Spleen (tissue), 11 donors: ENCODE measurements around the gene ZC3H13. TPM values are rescaled to one million over a fixed set of nuclear protein-coding genes. Genes with fewer than 3 reads are reported as not detected.
A peak's percentile ranks its signal among the peaks of the same experiment; 100 is the strongest.

Source experiments
- DNase-seq: peaks from one replicate; pipeline ENCODE4 v3.0.0-alpha.2; 2020
- H3K27ac ChIP-seq, 8 donors: fragments of 200-600 bp; sonication (generic) in 7 of 8; 1 replicate in 4 of 8; 2 replicates in 4 of 8; pipeline versions ENCODE4 v1.5.0 to v1.8.0; 2016 to 2021; ENCODE audit warnings: inconsistent platforms in 4 of 8, mild to moderate bottlenecking in 4 of 8, moderate library complexity in 1 of 8
- H3K27me3 ChIP-seq, 7 donors: fragments of 200-600 bp; sonication (generic) in 6 of 7; replicated peaks in 1 of 7; 1 replicate in 4 of 7; 2 replicates in 3 of 7; pipeline versions ENCODE4 v1.5.0 to v1.8.0; 2016 to 2021; ENCODE audit warnings: inconsistent platforms in 3 of 7, mild to moderate bottlenecking in 1 of 7
- H3K36me3 ChIP-seq, 6 donors: fragments of 200-600 bp; sonication (generic) in 5 of 6; 1 replicate in 4 of 6; 2 replicates in 2 of 6; pipeline versions ENCODE4 v1.5.0 to v1.8.0; 2016 to 2021; ENCODE audit warnings: inconsistent platforms in 2 of 6
- H3K4me1 ChIP-seq, 6 donors: fragments of 200-600 bp; sonication (generic) in 5 of 6; 1 replicate in 3 of 6; 2 replicates in 3 of 6; pipeline versions ENCODE4 v1.5.0 to v1.8.0; 2016 to 2021; ENCODE audit warnings: inconsistent platforms in 3 of 6
- H3K4me3 ChIP-seq, 8 donors: fragments of 200-600 bp; sonication (generic) in 7 of 8; 1 replicate in 4 of 8; 2 replicates in 4 of 8; pipeline versions ENCODE4 v1.5.0 to v1.8.0; 2016 to 2021; ENCODE audit warnings: inconsistent platforms in 4 of 8, mild to moderate bottlenecking in 4 of 8, moderate library complexity in 2 of 8
- H3K9me3 ChIP-seq, 8 donors: fragments of 200-600 bp; sonication (generic) in 7 of 8; 1 replicate in 4 of 8; 2 replicates in 4 of 8; pipeline versions ENCODE4 v1.5.0 to v1.8.0; 2016 to 2021; ENCODE audit warnings: inconsistent platforms in 4 of 8
- CTCF ChIP-seq, 11 experiments: fragments of 200-600 bp in 7 of 11; fragments of 450-650 bp in 4 of 11; sonication (generic) in 4 of 11; IDR thresholded peaks in 8 of 11; conservative IDR thresholded peaks in 3 of 11; 1 replicate in 7 of 11; 2 replicates in 4 of 11; pipeline versions ENCODE4 v1.4.0 to v1.8.0; 2016 to 2021; ENCODE audit warnings: antibody characterized with exemption in 11 of 11, inconsistent platforms in 4 of 11, mild to moderate bottlenecking in 1 of 11
- POLR2A ChIP-seq, 3 donors: fragments of 450-650 bp; IDR thresholded peaks; one replicate each; pipeline ENCODE4 v1.5.1; 2017; ENCODE audit warnings: antibody characterized with exemption in 3 of 3, mild to moderate bottlenecking in 1 of 3
- POLR2AphosphoS5 ChIP-seq, 3 donors: sonication (generic); formaldehyde crosslinking; IDR thresholded peaks; one replicate each; pipeline ENCODE4 v1.5.1; 2017; ENCODE audit warnings: antibody characterized with exemption in 3 of 3
- WGBS, 5 donors: extraction: QIAGEN DNeasy Blood & Tissue Kit in 3 of 5; methylation state at CpG; one replicate each; pipeline versions ENCODE4 v1.1.5 to v1.1.7; 2013 to 2018; 5-methylcytosine and 5-hydroxymethylcytosine counted together
- intact Hi-C: fragments of 100-400 bp; cut with DNase I; formaldehyde crosslinking; loops from one replicate; pipeline ENCODE4 v1.15.0; 2023; ENCODE audit warnings: low total_unique reads
- polyA plus RNA-seq, 3 donors: library from polyadenylated mRNA; stranded (reverse); fragments of 200-250 nt; gene quantifications; one replicate each; pipeline ENCODE4 v1.2.1, GENCODE V29; 2013
- total RNA-seq, 7 donors: library from RNA; depleted of rRNA in 3 of 7; stranded (reverse); fragments of >200 nt in 3 of 7; fragmentation: NEBNext Ultra II Directional in 4 of 7; extraction: Animal tissue kit (Norgen Biotek cat#: 25700) in 4 of 7; gene quantifications; one replicate each; pipeline versions ENCODE4 v1.1.0 to v1.2.1, GENCODE V29; 2016 to 2021
- donor health status: healthy with polysubstance abuse.
- donor health status: DM: no; HTN: no; CAD: no; lungs with moderate emphysema.
- donor health status: DM: no; HTN: no; CAD: no.
- donor health status: Bipolar disorder and iron deficiency.
- donor health status: healthy.
- donor health status: DM: no; HTN: no; CAD: no.
- donor health status: DM: yes; HTN: yes; CAD: no.

The ZC3H13 gene
- total and polyA plus RNA-seq, 10 donors = 7.9 to 61.2 (median 33.1) TPM

GRCh38 chr13:45951724-45952123 lies 100.8 kb downstream of the ZC3H13 start:
- TF ChIP-seq CTCF (IDR thresholded peaks at IDR 0.05 in 8 of 11, conservative IDR thresholded peaks at IDR 0.05 in 3 of 11) (no peak), POLR2A (IDR thresholded peaks at IDR 0.05) (no peak), POLR2AphosphoS5 (IDR thresholded peaks at IDR 0.05) (no peak)
- intact Hi-C loops = no loop called here

GRCh38 chr13:45951166-45951565 lies 101.4 kb downstream of the ZC3H13 start:
- peaks cover 0 to 20% (median 2%) of the 10 kb centered on the region in 6 donors for H3K36me3 ChIP-seq
- no peaks in the 10 kb centered on the region for H3K9me3 ChIP-seq
- intact Hi-C loops = no loop called here
- peaks cover 0 to 5% (median 0%) of the 10 kb centered on the region in 6 donors for H3K4me1 ChIP-seq
- peak overlapping the region in 1 of 8 donors; percentile 56 for H3K4me3 ChIP-seq
- no peak for DNase-seq
- TF ChIP-seq CTCF (IDR thresholded peaks at IDR 0.05 in 8 of 11, conservative IDR thresholded peaks at IDR 0.05 in 3 of 11) = no peak
- no peak for TF ChIP-seq POLR2A (IDR thresholded peaks at IDR 0.05)
- no peak for TF ChIP-seq POLR2AphosphoS5 (IDR thresholded peaks at IDR 0.05)
- no peaks in the 10 kb centered on the region for H3K27me3 ChIP-seq
- H3K27ac ChIP-seq = peak overlapping the region in 7 of 8 donors; percentile 45 to 88 (median 72)

More at GRCh38 chr13:45951724-45952123, 100.8 kb downstream of the ZC3H13 start:
- peak overlapping the region in 5 of 8 donors; percentile 45 to 88 (median 78) for H3K27ac ChIP-seq
- peaks cover 0 to 5% (median 0%) of the 10 kb centered on the region in 6 donors for H3K4me1 ChIP-seq
- peak overlapping the region in 1 of 8 donors; percentile 15 for H3K4me3 ChIP-seq
- H3K27me3 ChIP-seq = no peaks in the 10 kb centered on the region
- H3K9me3 ChIP-seq = no peaks in the 10 kb centered on the region
- H3K36me3 ChIP-seq = peaks cover 0 to 26% (median 7%) of the 10 kb centered on the region in 6 donors
- 95 to 99% (median 96%) methylated on average over 3 of the region's 3 CpGs for WGBS, 5 donors
- no peak for DNase-seq

- H3K4me3 ChIP-seq = peak overlapping the region in 2 of 8 donors; percentile 1 to 56
- intact Hi-C loops = no loop called here
- H3K27ac ChIP-seq = peak overlapping the region in 7 of 8 donors; percentile 45 to 88 (median 72)
- H3K4me1 ChIP-seq = peaks cover 0 to 5% (median 0%) of the 10 kb centered on the region in 6 donors
- H3K9me3 ChIP-seq = no peaks in the 10 kb centered on the region
- H3K27me3 ChIP-seq = no peaks in the 10 kb centered on the region
- peaks cover 0 to 13% (median 0%) of the 10 kb centered on the region in 6 donors for H3K36me3 ChIP-seq
- 55 to 74% (median 71%) methylated on average over 4 of the region's 4 CpGs for WGBS, 5 donors
- TF ChIP-seq POLR2AphosphoS5 (IDR thresholded peaks at IDR 0.05) = peak in 1 of 3 donors; percentile 48
- TF ChIP-seq CTCF (IDR thresholded peaks at IDR 0.05 in 8 of 11, conservative IDR thresholded peaks at IDR 0.05 in 3 of 11) = no peak
- TF ChIP-seq POLR2A (IDR thresholded peaks at IDR 0.05) = no peak
- DNase-seq = no peak
These were observed 102.1 kb downstream of the ZC3H13 start for GRCh38 chr13:45950386-45951000.

GRCh38 chr13:45949161-45949560 lies 103.4 kb downstream of the ZC3H13 start:
- H3K27ac ChIP-seq = peak overlapping the region in 1 of 8 donors; percentile 88
- no peaks in the 10 kb centered on the region for H3K9me3 ChIP-seq
- H3K27me3 ChIP-seq = no peaks in the 10 kb centered on the region
- H3K4me3 ChIP-seq = peak overlapping the region in 1 of 8 donors; percentile 56
- H3K4me1 ChIP-seq = peaks cover 0 to 5% (median 0%) of the 10 kb centered on the region in 6 donors
- 65 to 100% (median 93%) methylated on average over 1 of the region's 1 CpG for WGBS, 5 donors
- peaks cover 0 to 4% (median 0%) of the 10 kb centered on the region in 6 donors for H3K36me3 ChIP-seq
- no peak for TF ChIP-seq POLR2A (IDR thresholded peaks at IDR 0.05)
- TF ChIP-seq CTCF (IDR thresholded peaks at IDR 0.05 in 8 of 11, conservative IDR thresholded peaks at IDR 0.05 in 3 of 11) = no peak
- no peak for TF ChIP-seq POLR2AphosphoS5 (IDR thresholded peaks at IDR 0.05)
- DNase-seq = no peak
- intact Hi-C loops = no loop called here
